Sigmoid colon (tissue), 4 donors: ENCODE measurements around the gene C19orf47.

Source experiments
- CTCF ChIP-seq, 4 experiments: fragments of 450-650 bp in 3 of 4; fragments of 200-600 bp in 1 of 4; IDR thresholded peaks; one replicate each; pipeline ENCODE4 v1.5.1; 2016 to 2019; ENCODE audit warnings: antibody characterized with exemption in 4 of 4, mild to moderate bottlenecking in 3 of 4, moderate library complexity in 2 of 4
- POLR2A ChIP-seq, 2 donors: fragments of 450-650 bp; IDR thresholded peaks; one replicate each; pipeline ENCODE4 v1.6.1; 2016; ENCODE audit warnings: antibody characterized with exemption in 2 of 2, mild to moderate bottlenecking in 2 of 2, moderate library complexity in 2 of 2
- POLR2AphosphoS5 ChIP-seq, 4 donors: sonication (generic); formaldehyde crosslinking; IDR thresholded peaks; one replicate each; pipeline ENCODE4 v1.6.1; 2017; ENCODE audit warnings: antibody characterized with exemption in 4 of 4

DNA sequence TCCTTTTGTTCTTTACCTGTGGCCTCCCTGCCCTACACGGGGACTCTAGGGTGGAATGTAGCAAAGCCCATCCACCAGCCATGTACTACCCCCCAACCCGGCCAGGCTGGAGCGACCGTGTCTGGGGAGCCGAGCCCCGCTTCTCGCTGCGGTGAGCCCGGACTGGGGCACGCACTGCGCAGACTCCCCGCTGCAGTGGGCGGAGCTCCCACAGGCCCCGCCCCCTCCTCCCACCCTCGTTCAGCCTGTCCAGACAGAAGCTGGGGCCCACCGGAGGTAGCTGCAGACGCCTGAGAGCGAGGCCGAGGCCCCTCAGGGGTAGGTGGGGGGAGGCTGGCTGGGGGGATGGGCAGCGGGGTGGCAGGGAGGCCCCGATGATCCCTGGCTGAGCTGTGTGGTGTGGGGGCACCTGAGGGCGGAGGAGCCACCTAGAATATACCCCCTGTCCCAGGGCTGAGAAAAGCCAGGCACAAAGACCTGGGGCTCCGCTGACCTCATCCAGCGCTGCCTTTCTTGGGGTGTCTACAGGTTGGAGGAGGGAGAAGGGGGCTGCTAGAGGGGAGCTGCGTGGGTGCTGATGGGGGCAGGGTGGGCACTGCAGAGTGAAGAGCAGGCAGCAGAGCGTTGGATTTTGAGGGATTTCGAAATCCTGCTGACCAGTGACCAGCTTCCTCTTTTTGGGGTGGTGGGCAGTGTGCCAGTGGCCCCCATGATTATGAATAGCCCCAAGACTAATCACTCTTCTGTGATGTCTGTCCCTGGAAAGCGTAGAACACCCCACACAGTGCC, 17.6 kb upstream of the C19orf47 start:
- no peak for TF ChIP-seq CTCF (IDR thresholded peaks at IDR 0.05)
- TF ChIP-seq POLR2A (IDR thresholded peaks at IDR 0.05), result no peak
- TF ChIP-seq POLR2AphosphoS5 (IDR thresholded peaks at IDR 0.05), result peak in 3 of 4 donors; percentile 15 to 42 (median 41)
